GM23338 (cell line): ENCODE measurements around the gene ZSWIM5. TPM values are rescaled to one million over a fixed set of nuclear protein-coding genes. Genes with fewer than 3 reads are reported as not detected.

Source experiments
- ATAC-seq: fragments of 200-7000 bp; cut with Tn5 transposase; 3 replicates; pipeline ENCODE4 v1.9.1; 2020
- DNase-seq: peaks from one replicate; pipeline ENCODE4 v3.0.0-alpha.2; 2015; ENCODE audit warnings: low spot score
- H2AFZ ChIP-seq: fragments of 200-600 bp; sonication (generic); 2 replicates; pipeline ENCODE4 v1.8.0; 2016; ENCODE audit warnings: antibody characterized with exemption, mild to moderate bottlenecking, moderate library complexity
- H3F3A ChIP-seq: fragments of 200-600 bp; sonication (generic); replicated peaks from 2 replicates; pipeline ENCODE4 v1.8.0; 2017; ENCODE audit warnings: antibody characterized with exemption, mixed run types, low read depth
- H3K27ac ChIP-seq: fragments of 200-600 bp; sonication (generic); 2 replicates; pipeline ENCODE4 v1.6.1; 2016; ENCODE audit warnings: low read depth
- H3K27me3 ChIP-seq: fragments of 200-600 bp; sonication (generic); 2 replicates; pipeline ENCODE4 v1.8.0; 2016; ENCODE audit warnings: mild to moderate bottlenecking, mixed run types, moderate library complexity; ENCODE audit not compliant: insufficient read depth
- H3K36me3 ChIP-seq: fragments of 200-600 bp; sonication (generic); 2 replicates; pipeline ENCODE4 v1.8.0; 2016; ENCODE audit warnings: mild to moderate bottlenecking; ENCODE audit not compliant: insufficient read depth
- H3K4me1 ChIP-seq: fragments of 200-600 bp; sonication (generic); 2 replicates; pipeline ENCODE4 v1.8.0; 2016; ENCODE audit warnings: mild to moderate bottlenecking, moderate library complexity; ENCODE audit not compliant: insufficient read depth
- H3K4me2 ChIP-seq: fragments of 200-600 bp; sonication (generic); 2 replicates; pipeline ENCODE4 v1.7.1; 2017; ENCODE audit warnings: mixed run types
- H3K4me3 ChIP-seq: fragments of 200-600 bp; sonication (generic); 2 replicates; pipeline ENCODE4 v1.6.1; 2016; ENCODE audit warnings: mixed run types
- H3K79me2 ChIP-seq: fragments of 200-600 bp; sonication (generic); replicated peaks from 2 replicates; pipeline ENCODE4 v1.8.0; 2017; ENCODE audit warnings: mild to moderate bottlenecking; ENCODE audit not compliant: insufficient read depth
- H3K9me2 ChIP-seq: fragments of 200-600 bp; sonication (generic); 2 replicates; pipeline ENCODE4 v1.8.0; 2017; ENCODE audit not compliant: insufficient read depth
- H4K20me1 ChIP-seq: fragments of 200-600 bp; sonication (generic); replicated peaks from 2 replicates; pipeline ENCODE4 v1.8.0; 2017; ENCODE audit warnings: mild to moderate bottlenecking; ENCODE audit not compliant: insufficient read depth
- H3K27ac Mint-ChIP-seq: 2 replicates; pipeline ENCODE4 v1.8.0; 2020; ENCODE audit warnings: inconsistent platforms, mild to moderate bottlenecking, moderate library complexity, mixed read lengths
- H3K27me3 Mint-ChIP-seq: 3 replicates; pipeline ENCODE4 v1.8.0; 2022; ENCODE audit warnings: low read depth, mild to moderate bottlenecking, moderate library complexity, mixed read lengths, inconsistent platforms; ENCODE audit not compliant: insufficient read depth, poor library complexity
- H3K36me3 Mint-ChIP-seq: 3 replicates; pipeline ENCODE4 v1.8.0; 2021; ENCODE audit warnings: low read depth, mild to moderate bottlenecking, inconsistent platforms, moderate library complexity, mixed read lengths
- H3K4me1 Mint-ChIP-seq: 3 replicates; pipeline ENCODE4 v1.8.0; 2020; ENCODE audit warnings: mild to moderate bottlenecking, inconsistent platforms, mixed read lengths
- H3K4me3 Mint-ChIP-seq: 3 replicates; pipeline ENCODE4 v1.8.0; 2021; ENCODE audit warnings: moderate library complexity, mild to moderate bottlenecking, inconsistent platforms, mixed read lengths
- H3K9me3 Mint-ChIP-seq: 3 replicates; pipeline ENCODE4 v1.8.0; 2020; ENCODE audit warnings: moderate library complexity, mild to moderate bottlenecking, inconsistent platforms, mixed read lengths
- CREB1 ChIP-seq: fragments of 250-450 bp; sonication (Bioruptor Pico); IDR thresholded peaks from 2 replicates; pipeline ENCODE4 v1.5.0; 2020; ENCODE audit warnings: low read depth, mild to moderate bottlenecking, moderate library complexity
- CTCF ChIP-seq, 2 experiments: fragments of 200-600 bp in 1 of 2; sonication (generic) in 1 of 2; conservative IDR thresholded peaks; 2 replicates each; pipeline versions ENCODE4 v1.5.1 to v1.6.1; 2016 to 2017; ENCODE audit warnings: antibody characterized with exemption in 2 of 2, low read depth in 2 of 2, mild to moderate bottlenecking in 2 of 2, moderate library complexity in 1 of 2
- ETS1 ChIP-seq: IDR thresholded peaks from 2 replicates; pipeline ENCODE4 v1.6.1; 2016; ENCODE audit warnings: antibody characterized with exemption
- EZH2 ChIP-seq: fragments of 200-600 bp; sonication (generic); IDR thresholded peaks from one replicate; pipeline ENCODE4 v1.8.0; 2017; ENCODE audit warnings: antibody characterized with exemption, mild to moderate bottlenecking, low read depth; ENCODE audit not compliant: unreplicated experiment
- EZH2phosphoT487 ChIP-seq: fragments of 200-600 bp; sonication (generic); IDR thresholded peaks from one replicate; pipeline ENCODE4 v1.8.1; 2018; ENCODE audit warnings: antibody characterized with exemption; ENCODE audit not compliant: unreplicated experiment
- JUNB ChIP-seq: IDR thresholded peaks from one replicate; pipeline ENCODE4 v1.6.1; 2016; ENCODE audit warnings: antibody characterized with exemption; ENCODE audit not compliant: unreplicated experiment
- NANOG ChIP-seq: IDR thresholded peaks from 2 replicates; pipeline ENCODE4 v1.6.1; 2016; ENCODE audit warnings: antibody characterized with exemption, borderline replicate concordance
- POLR2AphosphoS5 ChIP-seq: IDR thresholded peaks from 2 replicates; pipeline ENCODE4 v1.6.1; 2016; ENCODE audit warnings: antibody characterized with exemption, low read depth
- REST ChIP-seq: IDR thresholded peaks from one replicate; pipeline ENCODE4 v1.6.1; 2018; ENCODE audit warnings: antibody characterized with exemption; ENCODE audit not compliant: unreplicated experiment
- ZNF114 ChIP-seq: fragments of 250-450 bp; sonication (Bioruptor Pico); IDR thresholded peaks from 2 replicates; pipeline ENCODE4 v1.5.0; 2020; ENCODE audit warnings: mild to moderate bottlenecking, moderate library complexity
- ZNF331 ChIP-seq: fragments of 250-450 bp; sonication (Bioruptor Pico); IDR thresholded peaks from 2 replicates; pipeline ENCODE4 v1.5.0; 2020; ENCODE audit warnings: low read depth, mild to moderate bottlenecking, moderate library complexity
- polyA plus RNA-seq: library from polyadenylated mRNA; unstranded; fragments of >200 nt; fragmentation: Nextera tagmentation; extraction: Ambion mirVana; gene quantifications from 2 replicates; pipeline ENCODE4 v1.2.1, GENCODE V29; 2016
- total RNA-seq: library from RNA; depleted of rRNA; stranded (reverse); fragments of >200 nt; shearing (Covaris generic); gene quantifications from 2 replicates; pipeline ENCODE4 v1.2.3, GENCODE V29; 2014

ZSWIM5 gene
- total and polyA plus RNA-seq, 2 experiments from 2014 or later, result 0.65 to 3.6 TPM

- peaks cover 21% of the 10 kb centered on the region for H3K27me3 Mint-ChIP-seq
Observed at GRCh38 chr1:45206808-45207623, 611 bp upstream of the ZSWIM5 start.

GRCh38 chr1:45205011-45205909 lies 1.1 kb downstream of the ZSWIM5 start:
- Mint-ChIP-seq H3K9me3 (no peaks in the 10 kb centered on the region; the same call in 2 of the 3 replicates), H3K36me3 (no peaks in the 10 kb centered on the region; the same call in 2 of the 3 replicates), H3K4me3 (peak overlapping the region; percentile 81), H3K27ac (no peak overlapping the region; the same call in 1 of the 2 replicates), H3K27me3 (peaks cover 21% of the 10 kb centered on the region), H3K4me1 (peaks cover 28% of the 10 kb centered on the region)
- no peaks in the 10 kb centered on the region for H3K79me2 ChIP-seq
- peak overlapping the region; percentile 19; the same call in 1 of the 2 replicates for H2AFZ ChIP-seq
- peaks cover 8% of the 10 kb centered on the region for H3F3A ChIP-seq
- H3K27me3 ChIP-seq, result peaks cover 53% of the 10 kb centered on the region
- peak overlapping the region; percentile 77 for H3K4me3 ChIP-seq
- peak overlapping the region; percentile 96 for H3K4me2 ChIP-seq
- H3K4me1 ChIP-seq, result peaks cover 24% of the 10 kb centered on the region
- DNase-seq (peak; percentile 69), ATAC-seq (peak; percentile 66)
- H3K9me2 ChIP-seq, result no peaks in the 10 kb centered on the region
- H3K36me3 ChIP-seq, result no peaks in the 10 kb centered on the region
- H4K20me1 ChIP-seq, result 0 out of 2 replicates have a peak, but pooled peaks cover 4% of the 10 kb centered on the region
- H3K27ac ChIP-seq, result no peak overlapping the region
- TF ChIP-seq POLR2AphosphoS5 (no peak), ZNF331 (CRISPR knock-in tag) (no peak), EZH2phosphoT487 (no peak), ZNF114 (CRISPR knock-in tag) (no peak), ETS1 (no peak), EZH2 (peak; percentile 9), JUNB (no peak), CTCF (conservative IDR thresholded peaks at IDR 0.05; ENCODE audit: low read depth in 2 of 2) (no peak), NANOG (no peak), REST (peak; percentile 64), CREB1 (CRISPR knock-in tag) (no peak)

More at GRCh38 chr1:45206808-45207623, 611 bp upstream of the ZSWIM5 start:
- Histone ChIP-seq H3K27me3 (peaks cover 53% of the 10 kb centered on the region), H4K20me1 (0 out of 2 replicates have a peak, but pooled peaks cover 4% of the 10 kb centered on the region), H3K27ac (no peak overlapping the region), H3K36me3 (no peaks in the 10 kb centered on the region), H3K4me3 (peak overlapping the region; percentile 72), H3K79me2 (no peaks in the 10 kb centered on the region), H3K4me2 (peak overlapping the region; percentile 84), H3F3A (peaks cover 8% of the 10 kb centered on the region), H3K4me1 (peaks cover 24% of the 10 kb centered on the region), H3K9me2 (no peaks in the 10 kb centered on the region), H2AFZ (peak overlapping the region; percentile 98)
- H3K36me3 Mint-ChIP-seq, result no peaks in the 10 kb centered on the region; the same call in 2 of the 3 replicates
- no peak overlapping the region for H3K27ac Mint-ChIP-seq
- peaks cover 28% of the 10 kb centered on the region for H3K4me1 Mint-ChIP-seq
- ATAC-seq (no peak), DNase-seq (no peak)
- H3K9me3 Mint-ChIP-seq, result no peaks in the 10 kb centered on the region; the same call in 2 of the 3 replicates
- TF ChIP-seq CREB1 (CRISPR knock-in tag) (no peak), POLR2AphosphoS5 (no peak), EZH2 (peak; percentile 4)
- H3K4me3 Mint-ChIP-seq, result peak overlapping the region; percentile 87
